ENCODE results near the gene ALKAL2. TPM values are rescaled to one million over a fixed set of nuclear protein-coding genes. Genes with fewer than 3 reads are reported as not detected.
A peak's percentile ranks its signal among the peaks of the same experiment; 100 is the strongest.

ALKAL2 gene
- total and polyA plus RNA-seq, 8 donors: 21.2 to 93.6 (median 38.1) TPM

DNA sequence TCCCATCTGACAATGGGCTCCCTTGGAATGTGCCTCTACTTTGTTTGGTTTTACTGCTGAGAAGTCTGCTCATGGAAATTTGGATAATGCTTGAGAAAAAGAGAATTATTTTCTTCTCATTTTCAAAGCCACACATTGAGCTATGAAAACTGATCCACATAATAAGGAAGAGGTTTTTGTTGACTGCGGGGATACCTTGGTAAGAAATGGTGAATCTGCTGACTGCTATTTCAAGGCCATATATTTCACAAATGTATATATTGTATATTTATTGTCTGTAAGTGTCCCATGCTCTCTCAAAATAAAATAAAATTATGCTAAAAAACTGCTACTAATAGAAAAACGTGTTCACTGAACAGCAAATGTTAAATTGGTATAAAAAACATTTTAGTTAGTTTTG, 39.2 kb downstream of the ALKAL2 start:
- FAIRE-seq (no peak), ATAC-seq (no peak), DNase-seq (no peak)
- TF ChIP-seq, protein P1, sequence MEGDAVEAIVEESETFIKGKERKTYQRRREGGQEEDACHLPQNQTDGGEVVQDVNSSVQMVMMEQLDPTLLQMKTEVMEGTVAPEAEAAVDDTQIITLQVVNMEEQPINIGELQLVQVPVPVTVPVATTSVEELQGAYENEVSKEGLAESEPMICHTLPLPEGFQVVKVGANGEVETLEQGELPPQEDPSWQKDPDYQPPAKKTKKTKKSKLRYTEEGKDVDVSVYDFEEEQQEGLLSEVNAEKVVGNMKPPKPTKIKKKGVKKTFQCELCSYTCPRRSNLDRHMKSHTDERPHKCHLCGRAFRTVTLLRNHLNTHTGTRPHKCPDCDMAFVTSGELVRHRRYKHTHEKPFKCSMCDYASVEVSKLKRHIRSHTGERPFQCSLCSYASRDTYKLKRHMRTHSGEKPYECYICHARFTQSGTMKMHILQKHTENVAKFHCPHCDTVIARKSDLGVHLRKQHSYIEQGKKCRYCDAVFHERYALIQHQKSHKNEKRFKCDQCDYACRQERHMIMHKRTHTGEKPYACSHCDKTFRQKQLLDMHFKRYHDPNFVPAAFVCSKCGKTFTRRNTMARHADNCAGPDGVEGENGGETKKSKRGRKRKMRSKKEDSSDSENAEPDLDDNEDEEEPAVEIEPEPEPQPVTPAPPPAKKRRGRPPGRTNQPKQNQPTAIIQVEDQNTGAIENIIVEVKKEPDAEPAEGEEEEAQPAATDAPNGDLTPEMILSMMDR (IDR thresholded peaks at IDR 0.05): no peak
- H3K27ac ChIP-seq: no peak overlapping the region
- no peaks in the 10 kb centered on the region for H3K27me3 ChIP-seq
- peaks cover 0 to 43% (median 16%) of the 10 kb centered on the region in 3 donors for H3K36me3 ChIP-seq
- no peak overlapping the region for H3K4me3 ChIP-seq
- intact Hi-C loops (cut with DNase I): no loop called here
- 73 to 87% methylated on average over 2 of the region's 2 CpGs for WGBS, 2 donors
- no peaks in the 10 kb centered on the region for H3K4me1 ChIP-seq
- H3K9me3 ChIP-seq: no peaks in the 10 kb centered on the region

DNA sequence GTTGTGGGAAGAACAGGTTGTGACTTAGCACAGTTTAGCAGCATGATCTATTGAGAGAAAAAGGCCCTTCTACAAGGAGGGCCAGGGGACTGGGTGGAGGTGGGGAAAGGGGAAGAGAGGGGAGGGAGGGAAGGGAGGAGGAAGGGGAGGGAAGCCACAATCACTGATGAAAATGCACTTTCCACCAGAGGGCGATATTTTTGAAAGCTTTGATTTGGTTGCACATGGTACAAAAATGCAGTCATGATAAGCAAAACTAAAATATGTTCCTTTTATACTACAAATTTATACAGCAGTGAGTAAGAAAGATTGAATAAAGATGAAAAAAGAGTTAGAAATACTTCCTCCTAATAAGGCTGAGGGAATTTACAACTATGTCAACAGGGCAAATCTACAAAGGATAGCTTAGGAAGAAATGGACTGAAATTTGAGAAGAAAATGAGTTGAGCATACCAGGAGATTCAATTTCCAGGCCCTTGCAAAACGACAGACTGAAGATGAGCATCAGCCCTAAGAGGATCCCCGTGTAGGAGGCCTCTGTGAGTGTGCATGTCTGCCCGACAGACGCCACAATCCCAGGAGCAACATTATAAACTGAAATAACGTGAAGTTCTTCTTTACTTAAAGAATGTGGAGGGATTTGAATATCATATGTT, 41.3 kb downstream of the ALKAL2 start:
- 55 to 57% methylated on average over 6 of the region's 6 CpGs for WGBS, 2 donors
- peak; percentile 75 to 87 (median 82) for ATAC-seq
- intact Hi-C loops (cut with DNase I): no loop called here
- DNase-seq: peak in 3 of 6 donors; percentile 26 to 36 (median 32)
- H3K4me3 ChIP-seq: no peak overlapping the region
- TF ChIP-seq, protein P1 (IDR thresholded peaks at IDR 0.05): peak; percentile 27 to 52 (median 42)
- H3K4me1 ChIP-seq: no peaks in the 10 kb centered on the region
- H3K36me3 ChIP-seq: peaks cover 0 to 52% (median 19%) of the 10 kb centered on the region in 3 donors
- no peak for FAIRE-seq
- no peaks in the 10 kb centered on the region for H3K27me3 ChIP-seq
- H3K27ac ChIP-seq: no peak overlapping the region
- H3K9me3 ChIP-seq: peaks cover 0 to 3% (median 0%) of the 10 kb centered on the region in 4 donors

DNA sequence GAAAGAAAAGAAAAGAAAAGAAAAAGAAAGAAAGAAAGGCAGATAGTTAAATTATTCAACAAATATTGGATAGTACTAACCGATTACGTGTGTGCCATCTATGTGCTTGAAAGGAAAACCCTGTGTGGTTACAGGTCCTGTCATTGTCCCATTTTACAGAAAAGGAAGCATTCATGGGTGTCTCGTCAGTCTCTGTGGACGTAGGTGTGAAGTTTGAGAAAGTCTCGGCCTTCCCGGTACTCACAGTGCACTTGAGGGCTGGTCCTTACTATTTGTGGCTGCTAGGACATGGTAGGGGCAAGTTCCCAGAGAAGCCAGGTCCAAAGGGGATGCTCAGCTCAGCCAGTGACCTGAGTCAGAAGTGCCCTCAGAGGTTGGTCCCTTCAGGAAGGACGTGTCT, 43.3 kb downstream of the ALKAL2 start:
- Histone ChIP-seq H3K36me3 (peaks cover 0 to 40% (median 14%) of the 10 kb centered on the region in 3 donors), H3K27ac (no peak overlapping the region), H3K9me3 (peaks cover 0 to 3% (median 0%) of the 10 kb centered on the region in 4 donors), H3K4me1 (no peaks in the 10 kb centered on the region), H3K4me3 (no peak overlapping the region), H3K27me3 (no peaks in the 10 kb centered on the region)
- TF ChIP-seq, protein P1 (IDR thresholded peaks at IDR 0.05): no peak
- WGBS, 2 donors: 95 to 96% methylated on average over 7 of the region's 7 CpGs
- no peak for DNase-seq
- intact Hi-C loops (cut with DNase I): no loop called here
- no peak for ATAC-seq
- FAIRE-seq: no peak

DNA sequence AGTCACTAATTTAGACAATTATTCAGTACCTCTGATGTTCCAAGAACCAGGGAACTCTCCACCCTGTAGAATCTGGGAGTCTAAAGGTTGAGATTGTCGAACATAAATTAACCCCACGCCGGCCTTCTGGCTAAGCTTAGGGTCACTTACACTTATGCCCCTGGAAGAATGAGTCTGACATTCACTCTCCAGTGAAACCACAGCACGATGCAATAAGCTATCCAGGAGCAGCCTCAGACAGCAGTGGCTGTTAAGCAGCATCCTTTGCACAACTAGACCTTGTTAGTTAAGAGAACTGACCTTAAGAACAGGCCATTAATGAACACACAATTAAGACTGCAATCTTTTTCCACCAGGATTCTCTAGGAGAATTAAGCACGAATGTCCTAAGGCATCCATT, 49.0 kb downstream of the ALKAL2 start:
- TF ChIP-seq, protein P1 (IDR thresholded peaks at IDR 0.05): no peak
- FAIRE-seq (no peak), ATAC-seq (no peak), DNase-seq (no peak)
- Histone ChIP-seq H3K27ac (no peak overlapping the region), H3K4me3 (no peak overlapping the region), H3K9me3 (peaks cover 0 to 3% (median 0%) of the 10 kb centered on the region in 4 donors), H3K36me3 (peaks cover 0 to 25% (median 3%) of the 10 kb centered on the region in 3 donors), H3K27me3 (no peaks in the 10 kb centered on the region), H3K4me1 (no peaks in the 10 kb centered on the region)
- intact Hi-C loops (cut with DNase I): no loop called here
- WGBS, 2 donors: 85 to 93% methylated on average over 5 of the region's 5 CpGs

DNA sequence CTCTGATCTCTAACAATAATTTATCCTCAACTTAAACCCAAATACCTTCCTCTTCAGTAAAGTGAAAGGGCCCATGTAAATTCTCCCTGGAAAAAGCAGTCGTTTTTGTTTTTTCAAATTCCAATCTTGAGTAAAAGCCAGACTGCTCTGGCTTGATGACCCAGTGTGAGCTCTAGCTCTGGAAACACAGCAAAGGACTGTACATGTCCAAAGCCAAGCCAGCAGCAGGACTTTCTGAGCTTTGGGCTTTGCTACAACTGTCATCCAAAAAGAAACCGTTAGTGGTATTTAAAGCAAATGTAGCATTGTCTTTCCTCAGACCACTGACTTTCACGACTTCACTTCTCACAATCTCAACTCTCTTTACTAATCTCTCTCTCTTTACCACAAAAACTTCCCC, 49.5 kb downstream of the ALKAL2 start:
- FAIRE-seq (no peak), ATAC-seq (no peak), DNase-seq (no peak)
- Histone ChIP-seq H3K27ac (no peak overlapping the region), H3K27me3 (no peaks in the 10 kb centered on the region), H3K9me3 (peaks cover 0 to 3% (median 0%) of the 10 kb centered on the region in 4 donors), H3K4me1 (no peaks in the 10 kb centered on the region), H3K4me3 (no peak overlapping the region), H3K36me3 (peaks cover 0 to 25% (median 3%) of the 10 kb centered on the region in 3 donors)
- TF ChIP-seq, protein P1 (IDR thresholded peaks at IDR 0.05): no peak
- 64 to 67% methylated on average over 3 of the region's 3 CpGs for WGBS, 2 donors
- intact Hi-C loops (cut with DNase I): no loop called here

Data from pancreas (tissue), 10 donors.